Articular chondrocyte of knee joint (primary cell): ENCODE data around the gene RAPGEF5. TPM values are rescaled to one million over a fixed set of nuclear protein-coding genes. Genes with fewer than 3 reads are reported as not detected.

Source experiments
- small RNA-seq: library from RNA; depleted of rRNA; stranded (forward); fragments of <200 nt; gene quantifications from one replicate; pipeline ENCODE3, GENCODE V24; 2012
- total RNA-seq: library from RNA; depleted of rRNA; stranded (reverse); fragments of >200 nt; gene quantifications from 2 replicates; pipeline ENCODE4 v1.2.3, GENCODE V29; 2012

The RAPGEF5 gene
- 3.4 and 4.3 TPM in 2 replicates for total RNA-seq

GRCh38 chr7:22356701-22357310 lies at the start of gene RAPGEF5:
Gene RAPGEF5 (minus strand): TSS chr7:22357154. CDS start chr7:22357060, 94 bp downstream.

Small RNA genes within 50 kb of the gene (small RNA-seq; reads per million reads assigned to genes)
- gene RNA5SP227, result not detected

Other genes with a start within 250 kb of the RAPGEF5 start
- gene STEAP1B, start 143.0 kb upstream of the RAPGEF5 start, total RNA-seq, result 26.2 and 32.1 TPM in 2 replicates